AG04449 (cell line): ENCODE results near the gene UBE2Q1.

Experiments used
- CTCF ChIA-PET: fragments of 350-600 bp; formaldehyde crosslinking; extraction: SDS; loops from one replicate; lab custom pipeline; 2021; ENCODE audit warnings: antibody characterized with exemption; lab: Yijun Ruan, JAX
- POLR2A ChIA-PET: fragments of 400-600, 350-600 bp; formaldehyde crosslinking; extraction: SDS; loops from one replicate; lab custom pipeline; 2020; ENCODE audit warnings: antibody characterized with exemption, inconsistent platforms; lab: Yijun Ruan, JAX
- DNase-seq: peaks from one replicate; pipeline ENCODE4 v3.0.0-alpha.2; 2010; ENCODE audit warnings: low read depth, low spot score
- H3K4me3 ChIP-seq: 2 replicates; pipeline ENCODE4 v1.5.1; 2011; ENCODE audit warnings: low read depth, mild to moderate bottlenecking, control low read depth, low read length
- CTCF ChIP-seq: IDR thresholded peaks from one replicate; pipeline ENCODE4 v1.5.1; 2011; ENCODE audit warnings: mild to moderate bottlenecking, moderate library complexity, low read length, control low read depth, inconsistent platforms; ENCODE audit not compliant: insufficient read depth; ENCODE audit errors: missing control alignments

Gene UBE2Q1

GRCh38 chr1:154575147-154575927 is 16.9 kb upstream of the UBE2Q1 start:
- TF ChIP-seq CTCF = no peak
- ChIA-PET POLR2A (no interaction called here), CTCF (interaction anchor here (1.3 to 4.0 kb wide), 2 partner anchors 13 to 16 kb away, joined by 4 to 20 read pairs; no protein-coding TSS in a partner anchor)
- DNase-seq = no peak
- no peak overlapping the region for H3K4me3 ChIP-seq

- POLR2A ChIA-PET = no interaction called here
These were observed 16.3 kb upstream of the UBE2Q1 start for GRCh38 chr1:154574716-154575115.

GRCh38 chr1:154573168-154573510 is 14.7 kb upstream of the UBE2Q1 start:
- POLR2A ChIA-PET = no interaction called here
- CTCF ChIA-PET = interaction anchor here (4.0 kb wide), 1 partner anchor 13 kb away, joined by 20 read pairs; no protein-coding TSS in a partner anchor

More at GRCh38 chr1:154574716-154575115, 16.3 kb upstream of the UBE2Q1 start:
- CTCF ChIA-PET = interaction anchor here (1.3 to 4.0 kb wide), 2 partner anchors 12 to 15 kb away, joined by 4 to 20 read pairs; no protein-coding TSS in a partner anchor
- no peak overlapping the region for H3K4me3 ChIP-seq
- TF ChIP-seq CTCF = no peak
- no peak for DNase-seq

GRCh38 chr1:154572468-154573167 is 14.2 kb upstream of the UBE2Q1 start:
- no peak overlapping the region for H3K4me3 ChIP-seq
- no peak for DNase-seq
- POLR2A ChIA-PET = interaction anchor here (0.5 kb wide), 1 partner anchor 280 kb away, joined by 3 read pairs; no protein-coding TSS in a partner anchor
- CTCF ChIA-PET = interaction anchor here (4.0 kb wide), 1 partner anchor 13 kb away, joined by 20 read pairs; no protein-coding TSS in a partner anchor
- TF ChIP-seq CTCF = no peak

More at GRCh38 chr1:154573168-154573510, 14.7 kb upstream of the UBE2Q1 start:
- DNase-seq = no peak
- no peak for TF ChIP-seq CTCF
- no peak overlapping the region for H3K4me3 ChIP-seq

GRCh38 chr1:154571964-154572288 is 13.5 kb upstream of the UBE2Q1 start:
- no peak overlapping the region for H3K4me3 ChIP-seq
- POLR2A ChIA-PET = no interaction called here
- TF ChIP-seq CTCF = no peak
- CTCF ChIA-PET = no interaction called here
- DNase-seq = no peak
